Stomach (tissue), 9 donors: ENCODE results near the gene FOXF2. TPM values are rescaled to one million over a fixed set of nuclear protein-coding genes. Genes with fewer than 3 reads are reported as not detected.

ENCODE experiments used
- DNase-seq, 2 donors: peaks; one replicate each; pipeline versions ENCODE4 v3.0.0 to v3.0.0-alpha.2; 2013 to 2019
- H3K27ac ChIP-seq, 5 donors: fragments of 200-600 bp in 4 of 5; sonication (generic) in 4 of 5; one replicate each; pipeline ENCODE4 v1.5.1; 2013 to 2019; ENCODE audit warnings: mild to moderate bottlenecking in 1 of 5, moderate library complexity in 1 of 5
- H3K27me3 ChIP-seq, 3 donors: fragments of 200-600 bp; sonication (generic); one replicate each; pipeline ENCODE4 v1.5.1; 2017 to 2019; ENCODE audit warnings: mixed run types in 1 of 3
- H3K36me3 ChIP-seq, 4 donors: fragments of 200-600 bp; sonication (generic); 1 replicate in 3 of 4; 2 replicates in 1 of 4; pipeline ENCODE4 v1.5.1; 2016 to 2019
- H3K4me1 ChIP-seq, 4 donors: fragments of 200-600 bp; sonication (generic); one replicate each; pipeline ENCODE4 v1.5.1; 2016 to 2019
- H3K4me3 ChIP-seq, 4 donors: fragments of 200-600 bp; sonication (generic) in 3 of 4; one replicate each; pipeline ENCODE4 v1.5.1; 2016 to 2019; ENCODE audit warnings: mild to moderate bottlenecking in 1 of 4
- H3K9me3 ChIP-seq, 4 donors: fragments of 200-600 bp; sonication (generic); one replicate each; pipeline ENCODE4 v1.5.1; 2016 to 2019
- CTCF ChIP-seq, 7 experiments: fragments of 450-650 bp in 4 of 7; fragments of 200-600 bp in 3 of 7; sonication (generic) in 3 of 7; IDR thresholded peaks; one replicate each; pipeline ENCODE4 v1.5.1; 2016 to 2019; ENCODE audit warnings: antibody characterized with exemption in 7 of 7, control low read depth in 2 of 7, mild to moderate bottlenecking in 1 of 7
- EP300 ChIP-seq: sonication (generic); formaldehyde crosslinking; IDR thresholded peaks from one replicate; pipeline ENCODE4 v1.6.1; 2017; ENCODE audit warnings: antibody characterized with exemption
- POLR2A ChIP-seq, 4 donors: fragments of 450-650 bp; IDR thresholded peaks; one replicate each; pipeline ENCODE4 v1.6.1; 2016; ENCODE audit warnings: antibody characterized with exemption in 4 of 4, control low read depth in 2 of 4, mild to moderate bottlenecking in 1 of 4, moderate library complexity in 1 of 4
- POLR2AphosphoS5 ChIP-seq, 3 donors: sonication (generic); formaldehyde crosslinking; IDR thresholded peaks; one replicate each; pipeline ENCODE4 v1.6.1; 2016; ENCODE audit warnings: antibody characterized with exemption in 3 of 3
- WGBS, 5 donors: extraction: QIAGEN DNeasy Blood & Tissue Kit in 3 of 5; methylation state at CpG; one replicate each; pipeline versions ENCODE4 v1.1.5 to v1.1.7; 2013 to 2018; 5-methylcytosine and 5-hydroxymethylcytosine counted together
- intact Hi-C: fragments of 100-400 bp; cut with DNase I; formaldehyde crosslinking; loops from one replicate; pipeline ENCODE4 v1.15.1; 2023; ENCODE audit warnings: low total_unique reads
- polyA plus RNA-seq, 3 donors: library from polyadenylated mRNA; stranded (reverse); fragments of 200-250 nt; gene quantifications; one replicate each; pipeline ENCODE4 v1.2.3, GENCODE V29; 2013
- total RNA-seq, 5 donors: library from RNA; depleted of rRNA; stranded (reverse); fragments of >200 nt; gene quantifications; one replicate each; pipeline versions ENCODE4 v1.1.0 to v1.2.3, GENCODE V29; 2014 to 2016
- donor health status: healthy with polysubstance abuse.
- donor health status: Bipolar disorder and iron deficiency.
- donor health status: healthy.

Gene FOXF2
- total and polyA plus RNA-seq, 8 donors = 9.6 to 104 (median 19.2) TPM

- Histone ChIP-seq H3K9me3 (no peaks in the 10 kb centered on the region), H3K27me3 (peaks cover 6 to 100% (median 91%) of the 10 kb centered on the region in 3 donors), H3K36me3 (no peaks in the 10 kb centered on the region), H3K4me1 (peaks cover 5 to 71% (median 50%) of the 10 kb centered on the region in 4 donors), H3K27ac (peak overlapping the region; percentile 67 to 90 (median 83)), H3K4me3 (peak overlapping the region; percentile 56 to 61 (median 60))
- TF ChIP-seq EP300 = no peak
- no peak for TF ChIP-seq CTCF (IDR thresholded peaks at IDR 0.05)
- TF ChIP-seq POLR2A (IDR thresholded peaks at IDR 0.05) = no peak
- no peak for TF ChIP-seq POLR2AphosphoS5 (IDR thresholded peaks at IDR 0.05)
- peak in 1 of 2 donors; percentile 46 for DNase-seq
- intact Hi-C loops = no loop called here
- WGBS, 5 donors = 8 to 27% (median 11%) methylated on average over 10 to 30 of the region's 30 CpGs
Measured at GRCh38 chr6:1390946-1391799, 1.8 kb downstream of the FOXF2 start.

GRCh38 chr6:1391800-1392309 is 2.5 kb downstream of the FOXF2 start:
- DNase-seq = no peak
- peak overlapping the region; percentile 56 to 61 (median 60) for H3K4me3 ChIP-seq
- 29 to 41% (median 31%) methylated on average over 11 of the region's 11 CpGs for WGBS, 5 donors
- peaks cover 5 to 75% (median 52%) of the 10 kb centered on the region in 4 donors for H3K4me1 ChIP-seq
- no peak for TF ChIP-seq CTCF (IDR thresholded peaks at IDR 0.05)
- no peak for TF ChIP-seq POLR2AphosphoS5 (IDR thresholded peaks at IDR 0.05)
- no peak for TF ChIP-seq POLR2A (IDR thresholded peaks at IDR 0.05)
- no peak for TF ChIP-seq EP300
- intact Hi-C loops = no loop called here
- H3K9me3 ChIP-seq = no peaks in the 10 kb centered on the region
- no peaks in the 10 kb centered on the region for H3K36me3 ChIP-seq
- peak overlapping the region; percentile 69 to 90 (median 83) for H3K27ac ChIP-seq
- peaks cover 6 to 100% (median 91%) of the 10 kb centered on the region in 3 donors for H3K27me3 ChIP-seq

- Histone ChIP-seq H3K9me3 (no peaks in the 10 kb centered on the region), H3K27ac (peak overlapping the region; percentile 69 to 90 (median 83)), H3K27me3 (peaks cover 6 to 100% (median 88%) of the 10 kb centered on the region in 3 donors), H3K36me3 (no peaks in the 10 kb centered on the region), H3K4me1 (peaks cover 5 to 69% (median 52%) of the 10 kb centered on the region in 4 donors), H3K4me3 (peak overlapping the region; percentile 56 to 61 (median 60))
- DNase-seq = peak; percentile 23 to 32
- TF ChIP-seq POLR2A (IDR thresholded peaks at IDR 0.05) (no peak), CTCF (IDR thresholded peaks at IDR 0.05) (no peak), POLR2AphosphoS5 (IDR thresholded peaks at IDR 0.05) (no peak)
- intact Hi-C loops = no loop called here
- whole genome bisulfite sequencing, 5 donors = 4 to 14% (median 6%) methylated on average over 59 to 74 of the region's 74 CpGs
Measured at GRCh38 chr6:1392813-1393640, 3.7 kb downstream of the FOXF2 start.
